ENCODE data around the gene ZMYND11. TPM values are rescaled to one million over a fixed set of nuclear protein-coding genes. Genes with fewer than 3 reads are reported as not detected.

Gene ZMYND11
- polyA plus RNA-seq (2012; ENCODE audit: missing spikeins): 8.2 TPM

DNA sequence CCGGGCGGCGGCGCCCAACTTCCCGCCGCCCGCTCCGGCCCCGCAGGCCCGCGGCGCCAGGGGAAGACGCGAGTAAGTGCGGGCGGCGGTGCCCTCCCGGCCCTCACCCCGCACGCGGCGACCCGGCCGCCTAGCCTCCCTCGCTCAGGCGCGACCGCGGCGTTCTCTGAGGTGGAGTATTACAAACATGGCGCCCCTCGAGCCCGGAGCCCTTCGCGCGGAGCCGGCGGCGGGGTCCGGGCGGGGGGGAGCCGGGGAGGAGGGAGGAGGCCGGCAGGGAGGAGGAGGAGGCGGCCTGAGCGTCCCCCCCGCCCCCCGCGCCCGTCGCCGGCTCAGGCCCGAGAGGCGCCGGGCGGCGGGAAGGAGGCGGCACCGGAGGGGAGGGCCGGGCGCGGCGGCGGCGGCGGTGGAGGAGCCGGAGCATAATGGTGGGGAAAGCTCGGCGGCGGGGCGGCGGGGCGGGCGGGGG lies at the start of gene ZMYND11:
Gene ZMYND11, plus strand, starts transcription at position 324 of the 469 bp plus-strand sequence. CDS start 44,558 bp downstream, outside the sequence.
- FAIRE-seq: no peak
- TF ChIP-seq POLR2AphosphoS5 (IDR thresholded peaks at IDR 0.05; ENCODE audit: low read depth, low read length) (no peak), TAF1 (IDR thresholded peaks at IDR 0.05; ENCODE audit: borderline replicate concordance, low read depth, low read length) (no peak), POLR2A (IDR thresholded peaks at IDR 0.05; ENCODE audit: low read depth, low read length) (no peak)
- peak; percentile 60 for DNase-seq (ENCODE audit: insufficient read length)

GRCh38 chr10:86031-86430 lies 49.2 kb upstream of the ZMYND11 start:
- FAIRE-seq (no peak), DNase-seq (ENCODE audit: insufficient read length) (no peak)
- TF ChIP-seq TAF1 (IDR thresholded peaks at IDR 0.05; ENCODE audit: borderline replicate concordance, low read depth, low read length) (no peak), POLR2A (IDR thresholded peaks at IDR 0.05; ENCODE audit: low read depth, low read length) (no peak), POLR2AphosphoS5 (IDR thresholded peaks at IDR 0.05; ENCODE audit: low read depth, low read length) (no peak)

DNA sequence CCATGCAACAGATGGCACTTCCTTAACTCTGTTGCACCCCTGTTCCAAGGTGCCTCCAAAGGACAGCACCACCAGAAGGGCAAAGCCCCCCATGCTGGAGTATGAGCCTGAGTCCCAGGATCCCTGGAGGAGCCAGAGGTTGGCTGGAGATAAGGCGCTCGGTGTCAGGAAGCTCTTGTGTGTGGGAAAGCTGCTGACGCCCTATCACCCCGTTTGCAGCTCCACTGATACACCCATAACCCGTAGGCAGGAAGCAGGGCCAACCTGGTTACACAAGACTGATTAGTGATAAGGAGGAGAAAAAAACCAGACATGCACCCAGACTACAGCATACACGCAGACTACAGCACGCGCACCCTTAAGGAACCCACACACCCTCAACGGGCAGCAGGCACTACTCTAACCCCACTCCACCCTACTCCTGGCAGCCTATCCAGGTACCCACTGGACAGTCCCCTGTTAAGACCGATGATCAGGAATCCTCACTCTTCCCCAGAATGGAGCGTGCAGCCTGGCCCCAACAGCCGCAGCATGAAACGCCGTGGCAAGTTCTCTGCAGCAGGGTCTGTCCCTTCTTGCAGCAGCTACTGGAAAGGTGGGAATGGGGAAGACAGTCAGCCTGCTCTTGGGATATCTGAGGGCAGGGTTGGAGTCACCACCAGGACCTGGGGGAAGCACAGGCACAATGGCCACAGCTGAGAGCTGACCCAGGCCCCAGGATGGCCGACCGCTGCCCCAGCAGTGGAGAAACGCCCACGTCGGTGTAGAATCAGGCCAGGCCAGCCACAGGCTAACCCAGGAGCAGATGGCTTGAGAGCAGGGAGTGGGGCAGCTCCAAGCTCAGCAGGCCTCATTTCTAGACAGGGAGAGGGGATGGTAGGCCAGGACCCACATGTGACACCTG lies 47.8 kb upstream of the ZMYND11 start:
- no peak for DNase-seq (ENCODE audit: insufficient read length)
- TF ChIP-seq TAF1 (IDR thresholded peaks at IDR 0.05; ENCODE audit: borderline replicate concordance, low read depth, low read length) (no peak), POLR2AphosphoS5 (IDR thresholded peaks at IDR 0.05; ENCODE audit: low read depth, low read length) (no peak), POLR2A (IDR thresholded peaks at IDR 0.05; ENCODE audit: low read depth, low read length) (no peak)
- FAIRE-seq: no peak

GRCh38 chr10:88253-88652 lies 47.0 kb upstream of the ZMYND11 start:
- FAIRE-seq: no peak
- no peak for TF ChIP-seq POLR2AphosphoS5 (IDR thresholded peaks at IDR 0.05; ENCODE audit: low read depth, low read length)
- no peak for TF ChIP-seq POLR2A (IDR thresholded peaks at IDR 0.05; ENCODE audit: low read depth, low read length)
- TF ChIP-seq TAF1 (IDR thresholded peaks at IDR 0.05; ENCODE audit: borderline replicate concordance, low read depth, low read length): no peak
- DNase-seq (ENCODE audit: insufficient read length): no peak

GRCh38 chr10:89248-89647 lies 46.0 kb upstream of the ZMYND11 start:
- TF ChIP-seq POLR2AphosphoS5 (IDR thresholded peaks at IDR 0.05; ENCODE audit: low read depth, low read length) (no peak), TAF1 (IDR thresholded peaks at IDR 0.05; ENCODE audit: borderline replicate concordance, low read depth, low read length) (no peak), POLR2A (IDR thresholded peaks at IDR 0.05; ENCODE audit: low read depth, low read length) (no peak)
- no peak for FAIRE-seq
- DNase-seq (ENCODE audit: insufficient read length): no peak

DNA sequence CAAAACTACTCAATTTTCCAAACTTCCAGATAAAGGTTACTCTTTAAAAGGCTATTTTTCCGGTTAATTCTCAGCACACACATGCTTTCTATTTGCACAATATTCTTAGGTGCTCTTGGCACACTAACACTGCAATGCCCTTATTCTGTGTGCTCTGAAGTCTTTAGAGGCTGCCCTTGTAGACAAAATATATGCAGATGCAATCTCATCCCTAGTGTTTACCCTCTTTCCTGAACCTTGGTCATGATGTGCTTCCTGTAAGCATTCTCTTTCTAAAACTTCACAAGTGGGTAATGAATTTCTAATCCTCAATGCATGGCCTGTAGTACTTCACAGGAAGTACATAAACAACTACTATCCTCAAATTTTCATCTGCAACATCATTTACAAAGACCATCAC lies 45.1 kb upstream of the ZMYND11 start:
- no peak for TF ChIP-seq TAF1 (IDR thresholded peaks at IDR 0.05; ENCODE audit: borderline replicate concordance, low read depth, low read length)
- TF ChIP-seq POLR2A (IDR thresholded peaks at IDR 0.05; ENCODE audit: low read depth, low read length): no peak
- no peak for TF ChIP-seq POLR2AphosphoS5 (IDR thresholded peaks at IDR 0.05; ENCODE audit: low read depth, low read length)
- DNase-seq (ENCODE audit: insufficient read length) (no peak), FAIRE-seq (no peak)

- FAIRE-seq (no peak), DNase-seq (ENCODE audit: insufficient read length) (no peak)
- TF ChIP-seq POLR2A (IDR thresholded peaks at IDR 0.05; ENCODE audit: low read depth, low read length): no peak
- TF ChIP-seq TAF1 (IDR thresholded peaks at IDR 0.05; ENCODE audit: borderline replicate concordance, low read depth, low read length): no peak
- TF ChIP-seq POLR2AphosphoS5 (IDR thresholded peaks at IDR 0.05; ENCODE audit: low read depth, low read length): no peak
Observed at GRCh38 chr10:91313-91712, 43.9 kb upstream of the ZMYND11 start.

DNA sequence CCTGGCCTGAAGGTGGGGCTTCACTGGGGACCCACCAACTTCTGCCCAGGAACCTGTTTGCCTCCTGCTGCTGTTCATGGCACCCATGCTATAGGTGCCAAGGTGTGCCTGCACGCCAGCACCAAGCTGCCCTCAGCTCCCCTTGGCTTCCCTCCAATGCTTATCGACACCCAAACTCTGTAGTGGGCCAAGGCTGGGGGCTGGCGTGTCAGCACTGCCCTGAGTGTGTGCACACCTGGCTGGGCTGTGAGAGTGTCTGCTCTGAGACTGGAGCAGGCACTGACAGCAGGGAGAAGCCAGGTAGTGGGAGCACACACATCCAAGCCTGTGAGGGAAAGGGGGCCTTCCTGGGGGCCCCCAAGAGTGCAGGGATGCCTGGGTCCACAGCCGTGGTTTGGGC lies 43.1 kb upstream of the ZMYND11 start:
- FAIRE-seq: no peak
- no peak for DNase-seq (ENCODE audit: insufficient read length)
- TF ChIP-seq TAF1 (IDR thresholded peaks at IDR 0.05; ENCODE audit: borderline replicate concordance, low read depth, low read length) (no peak), POLR2A (IDR thresholded peaks at IDR 0.05; ENCODE audit: low read depth, low read length) (no peak), POLR2AphosphoS5 (IDR thresholded peaks at IDR 0.05; ENCODE audit: low read depth, low read length) (no peak)

DNA sequence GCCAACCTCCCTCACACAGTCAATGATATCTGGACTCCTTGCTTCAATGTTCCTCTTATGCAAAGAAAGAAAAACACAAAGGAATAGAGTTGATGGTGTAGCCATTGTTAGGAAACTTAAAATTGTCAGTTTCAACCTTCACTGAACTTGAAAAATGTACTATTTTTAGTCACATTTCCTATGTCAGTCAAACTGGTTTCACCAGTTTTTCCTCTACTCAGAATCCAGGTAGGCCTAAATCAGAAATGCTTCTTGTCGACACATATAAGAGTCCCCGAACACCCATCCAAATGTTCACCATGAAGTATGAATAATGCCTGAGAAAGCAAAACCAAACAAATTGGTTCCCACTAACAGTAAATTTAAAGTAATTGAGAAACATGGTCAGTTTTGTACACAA lies 42.4 kb upstream of the ZMYND11 start:
- DNase-seq (ENCODE audit: insufficient read length) (no peak), FAIRE-seq (no peak)
- no peak for TF ChIP-seq TAF1 (IDR thresholded peaks at IDR 0.05; ENCODE audit: borderline replicate concordance, low read depth, low read length)

GRCh38 chr10:94613-95012 lies 40.6 kb upstream of the ZMYND11 start:
- FAIRE-seq (no peak), DNase-seq (ENCODE audit: insufficient read length) (no peak)
- no peak for TF ChIP-seq POLR2A (IDR thresholded peaks at IDR 0.05; ENCODE audit: low read depth, low read length)
- no peak for TF ChIP-seq TAF1 (IDR thresholded peaks at IDR 0.05; ENCODE audit: borderline replicate concordance, low read depth, low read length)
- TF ChIP-seq POLR2AphosphoS5 (IDR thresholded peaks at IDR 0.05; ENCODE audit: low read depth, low read length): no peak

- DNase-seq (ENCODE audit: insufficient read length) (no peak), FAIRE-seq (no peak)
- TF ChIP-seq TAF1 (IDR thresholded peaks at IDR 0.05; ENCODE audit: borderline replicate concordance, low read depth, low read length) (no peak), POLR2A (IDR thresholded peaks at IDR 0.05; ENCODE audit: low read depth, low read length) (no peak), POLR2AphosphoS5 (IDR thresholded peaks at IDR 0.05; ENCODE audit: low read depth, low read length) (no peak)
Observed at GRCh38 chr10:95356-96115, 39.7 kb upstream of the ZMYND11 start.

All from GM12892 (cell line).